HL-60 (cell line): ENCODE measurements around the gene CFAP20DC.

Source experiments
- CTCF ChIP-seq: IDR thresholded peaks from one replicate; pipeline ENCODE4 v1.5.1; 2011; ENCODE audit warnings: low read length, control low read depth, inconsistent platforms; ENCODE audit not compliant: insufficient read depth
- GABPA ChIP-seq: IDR thresholded peaks from 2 replicates; pipeline ENCODE4 v1.6.1; 2012; ENCODE audit warnings: low read depth
- POLR2AphosphoS5 ChIP-seq: IDR thresholded peaks from 2 replicates; pipeline ENCODE4 v1.6.1; 2012; ENCODE audit warnings: low read depth
- SPI1 ChIP-seq: IDR thresholded peaks from 2 replicates; pipeline ENCODE4 v1.6.1; 2012; ENCODE audit warnings: low read depth, mild to moderate bottlenecking, borderline replicate concordance
- TF ChIP-seq, protein P1 (sequence below): IDR thresholded peaks from 2 replicates; pipeline ENCODE4 v1.6.1; 2012; ENCODE audit warnings: low read depth; ENCODE audit not compliant: insufficient replicate concordance

DNA sequence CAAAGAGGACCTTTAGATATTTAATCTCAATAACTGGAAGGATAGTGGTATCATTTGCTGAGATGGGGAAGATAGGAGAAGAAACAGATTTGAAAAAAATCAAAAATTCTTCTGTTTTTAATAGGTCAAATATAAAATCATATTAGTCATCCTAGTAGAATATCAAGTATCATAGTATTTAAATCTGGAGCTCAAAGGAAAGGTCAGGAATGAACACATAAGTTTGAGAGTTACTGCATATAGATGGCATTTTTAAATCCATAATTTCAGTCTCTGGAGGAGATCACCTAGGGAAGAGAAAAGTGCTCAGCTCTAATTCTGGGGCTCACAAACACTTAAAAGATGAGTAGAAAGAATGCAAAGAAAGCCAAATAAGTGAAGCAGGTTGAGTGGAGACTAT, 24.9 kb upstream of the CFAP20DC start:
- TF ChIP-seq CTCF (no peak), POLR2AphosphoS5 (no peak), GABPA (no peak), SPI1 (no peak)
- TF ChIP-seq, protein P1, sequence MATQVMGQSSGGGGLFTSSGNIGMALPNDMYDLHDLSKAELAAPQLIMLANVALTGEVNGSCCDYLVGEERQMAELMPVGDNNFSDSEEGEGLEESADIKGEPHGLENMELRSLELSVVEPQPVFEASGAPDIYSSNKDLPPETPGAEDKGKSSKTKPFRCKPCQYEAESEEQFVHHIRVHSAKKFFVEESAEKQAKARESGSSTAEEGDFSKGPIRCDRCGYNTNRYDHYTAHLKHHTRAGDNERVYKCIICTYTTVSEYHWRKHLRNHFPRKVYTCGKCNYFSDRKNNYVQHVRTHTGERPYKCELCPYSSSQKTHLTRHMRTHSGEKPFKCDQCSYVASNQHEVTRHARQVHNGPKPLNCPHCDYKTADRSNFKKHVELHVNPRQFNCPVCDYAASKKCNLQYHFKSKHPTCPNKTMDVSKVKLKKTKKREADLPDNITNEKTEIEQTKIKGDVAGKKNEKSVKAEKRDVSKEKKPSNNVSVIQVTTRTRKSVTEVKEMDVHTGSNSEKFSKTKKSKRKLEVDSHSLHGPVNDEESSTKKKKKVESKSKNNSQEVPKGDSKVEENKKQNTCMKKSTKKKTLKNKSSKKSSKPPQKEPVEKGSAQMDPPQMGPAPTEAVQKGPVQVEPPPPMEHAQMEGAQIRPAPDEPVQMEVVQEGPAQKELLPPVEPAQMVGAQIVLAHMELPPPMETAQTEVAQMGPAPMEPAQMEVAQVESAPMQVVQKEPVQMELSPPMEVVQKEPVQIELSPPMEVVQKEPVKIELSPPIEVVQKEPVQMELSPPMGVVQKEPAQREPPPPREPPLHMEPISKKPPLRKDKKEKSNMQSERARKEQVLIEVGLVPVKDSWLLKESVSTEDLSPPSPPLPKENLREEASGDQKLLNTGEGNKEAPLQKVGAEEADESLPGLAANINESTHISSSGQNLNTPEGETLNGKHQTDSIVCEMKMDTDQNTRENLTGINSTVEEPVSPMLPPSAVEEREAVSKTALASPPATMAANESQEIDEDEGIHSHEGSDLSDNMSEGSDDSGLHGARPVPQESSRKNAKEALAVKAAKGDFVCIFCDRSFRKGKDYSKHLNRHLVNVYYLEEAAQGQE, result no peak
